Measurements from ENCODE around the gene MYO10. TPM values are rescaled to one million over a fixed set of nuclear protein-coding genes. Genes with fewer than 3 reads are reported as not detected.

MYO10 gene
- total RNA-seq, 4 donors from 2014 or later = 34.7 to 122 (median 71.2) TPM

DNA sequence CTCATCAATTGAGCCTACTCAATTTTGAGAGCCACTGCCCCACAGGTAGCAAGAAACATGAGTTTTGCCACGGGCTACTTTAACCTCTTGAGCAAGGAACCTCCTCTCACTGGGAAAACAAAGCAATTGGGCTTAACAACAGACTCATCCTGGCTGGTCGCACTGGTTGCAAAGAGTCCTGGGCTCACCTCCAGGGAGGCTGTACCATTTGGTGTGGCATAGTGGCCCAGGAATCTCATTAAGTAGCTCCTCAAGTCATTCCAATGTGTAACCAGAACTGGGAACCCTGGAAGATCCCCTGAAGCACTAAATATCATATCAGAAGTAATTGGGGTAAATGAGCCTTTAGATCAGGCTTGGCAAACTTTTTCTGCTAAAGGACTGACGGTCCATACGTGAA lies 78.5 kb downstream of the MYO10 start:
- no peak overlapping the region for H3K4me3 ChIP-seq
- no peaks in the 10 kb centered on the region for H3K4me1 ChIP-seq
- no peaks in the 10 kb centered on the region for H3K36me3 ChIP-seq
- no peaks in the 10 kb centered on the region for H3K9me3 ChIP-seq
- no peaks in the 10 kb centered on the region for H3K27me3 ChIP-seq
- no peak for DNase-seq
- H3K27ac ChIP-seq = no peak overlapping the region
- TF ChIP-seq, protein P1, sequence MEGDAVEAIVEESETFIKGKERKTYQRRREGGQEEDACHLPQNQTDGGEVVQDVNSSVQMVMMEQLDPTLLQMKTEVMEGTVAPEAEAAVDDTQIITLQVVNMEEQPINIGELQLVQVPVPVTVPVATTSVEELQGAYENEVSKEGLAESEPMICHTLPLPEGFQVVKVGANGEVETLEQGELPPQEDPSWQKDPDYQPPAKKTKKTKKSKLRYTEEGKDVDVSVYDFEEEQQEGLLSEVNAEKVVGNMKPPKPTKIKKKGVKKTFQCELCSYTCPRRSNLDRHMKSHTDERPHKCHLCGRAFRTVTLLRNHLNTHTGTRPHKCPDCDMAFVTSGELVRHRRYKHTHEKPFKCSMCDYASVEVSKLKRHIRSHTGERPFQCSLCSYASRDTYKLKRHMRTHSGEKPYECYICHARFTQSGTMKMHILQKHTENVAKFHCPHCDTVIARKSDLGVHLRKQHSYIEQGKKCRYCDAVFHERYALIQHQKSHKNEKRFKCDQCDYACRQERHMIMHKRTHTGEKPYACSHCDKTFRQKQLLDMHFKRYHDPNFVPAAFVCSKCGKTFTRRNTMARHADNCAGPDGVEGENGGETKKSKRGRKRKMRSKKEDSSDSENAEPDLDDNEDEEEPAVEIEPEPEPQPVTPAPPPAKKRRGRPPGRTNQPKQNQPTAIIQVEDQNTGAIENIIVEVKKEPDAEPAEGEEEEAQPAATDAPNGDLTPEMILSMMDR (IDR thresholded peaks at IDR 0.05) = no peak
- no peak for TF ChIP-seq POLR2A (IDR thresholded peaks at IDR 0.05)

DNA sequence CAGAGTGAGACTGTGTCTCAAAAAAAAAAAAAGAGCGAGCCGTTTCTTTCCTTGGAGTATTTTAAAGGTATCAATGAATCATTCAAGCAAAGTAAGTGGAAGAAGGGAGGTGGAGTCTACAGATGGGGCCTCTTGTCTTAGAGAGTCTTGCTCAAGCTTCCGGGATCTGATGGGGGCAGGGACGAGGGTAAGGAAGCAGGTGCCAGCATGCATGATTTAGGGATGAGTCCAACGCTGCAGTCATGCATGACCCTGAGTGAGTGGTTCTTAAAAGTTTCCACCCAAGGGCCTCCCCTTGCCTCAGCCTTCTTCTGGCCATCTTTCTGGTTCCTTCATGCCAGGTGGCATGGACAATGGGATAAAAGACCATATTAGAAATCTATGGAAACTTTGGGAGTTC lies 79.6 kb downstream of the MYO10 start:
- Histone ChIP-seq H3K4me1 (no peaks in the 10 kb centered on the region), H3K4me3 (no peak overlapping the region), H3K36me3 (no peaks in the 10 kb centered on the region), H3K27me3 (no peaks in the 10 kb centered on the region), H3K27ac (no peak overlapping the region), H3K9me3 (no peaks in the 10 kb centered on the region)
- DNase-seq = no peak
- TF ChIP-seq POLR2A (IDR thresholded peaks at IDR 0.05) = no peak
- TF ChIP-seq, protein P1 (IDR thresholded peaks at IDR 0.05) = no peak

- no peaks in the 10 kb centered on the region for H3K36me3 ChIP-seq
- no peak overlapping the region for H3K27ac ChIP-seq
- no peak for DNase-seq
- no peak overlapping the region for H3K4me3 ChIP-seq
- no peaks in the 10 kb centered on the region for H3K4me1 ChIP-seq
- no peaks in the 10 kb centered on the region for H3K9me3 ChIP-seq
- H3K27me3 ChIP-seq = no peaks in the 10 kb centered on the region
- TF ChIP-seq, protein P1 (IDR thresholded peaks at IDR 0.05) = no peak
- no peak for TF ChIP-seq POLR2A (IDR thresholded peaks at IDR 0.05)
These were observed 80.2 kb downstream of the MYO10 start for GRCh38 chr5:16855898-16856297.

- no peaks in the 10 kb centered on the region for H3K4me1 ChIP-seq
- no peaks in the 10 kb centered on the region for H3K36me3 ChIP-seq
- H3K27ac ChIP-seq = no peak overlapping the region
- no peaks in the 10 kb centered on the region for H3K27me3 ChIP-seq
- DNase-seq = no peak
- no peak overlapping the region for H3K4me3 ChIP-seq
- TF ChIP-seq, protein P1 (IDR thresholded peaks at IDR 0.05) = no peak
- no peak for TF ChIP-seq POLR2A (IDR thresholded peaks at IDR 0.05)
- H3K9me3 ChIP-seq = no peaks in the 10 kb centered on the region
These were observed 80.6 kb downstream of the MYO10 start for GRCh38 chr5:16855485-16855884.

DNA sequence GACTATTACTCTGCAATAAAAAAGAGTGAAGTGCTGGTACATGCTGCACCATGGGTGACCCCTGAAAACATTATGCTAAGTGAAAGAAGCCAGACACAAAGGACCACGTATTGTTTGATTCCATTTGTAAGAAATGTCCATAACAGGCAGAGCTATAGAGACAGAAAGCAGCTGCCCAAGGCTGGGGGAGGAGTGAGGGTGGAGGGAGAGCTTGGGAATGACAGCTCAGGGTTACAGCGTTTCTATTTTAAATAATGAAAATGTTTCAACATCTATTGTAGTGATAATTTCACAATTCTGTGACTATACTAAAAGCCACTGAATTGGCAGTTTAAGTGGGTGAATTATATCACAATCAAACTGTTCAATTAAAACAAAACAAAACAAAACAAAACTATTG lies 81.7 kb downstream of the MYO10 start:
- Histone ChIP-seq H3K4me1 (no peaks in the 10 kb centered on the region), H3K27ac (no peak overlapping the region)
- TF ChIP-seq POLR2A (IDR thresholded peaks at IDR 0.05) = no peak
- TF ChIP-seq, protein P1 (IDR thresholded peaks at IDR 0.05) = no peak

GRCh38 chr5:16853518-16853917 lies 82.6 kb downstream of the MYO10 start:
- Histone ChIP-seq H3K4me1 (no peaks in the 10 kb centered on the region), H3K27ac (no peak overlapping the region), H3K27me3 (no peaks in the 10 kb centered on the region), H3K9me3 (no peaks in the 10 kb centered on the region), H3K36me3 (no peaks in the 10 kb centered on the region), H3K4me3 (no peak overlapping the region)
- DNase-seq = no peak
- no peak for TF ChIP-seq POLR2A (IDR thresholded peaks at IDR 0.05)
- TF ChIP-seq, protein P1 (IDR thresholded peaks at IDR 0.05) = no peak

More for the DNA sequence above, 81.7 kb downstream of the MYO10 start:
- no peaks in the 10 kb centered on the region for H3K27me3 ChIP-seq
- H3K4me3 ChIP-seq = no peak overlapping the region
- no peak for DNase-seq
- no peaks in the 10 kb centered on the region for H3K9me3 ChIP-seq
- no peaks in the 10 kb centered on the region for H3K36me3 ChIP-seq

Data from Peyer's patch (tissue), 4 donors.